Endothelial cell of umbilical vein (primary cell): ENCODE data around the gene CUBN.

Experiments used
- CTCF ChIP-seq, 2 donors: IDR thresholded peaks; 1 replicate in 1 of 2; 2 replicates in 1 of 2; pipeline ENCODE4 v1.5.1; 2011; ENCODE audit warnings: low read length in 2 of 2, mild to moderate bottlenecking in 2 of 2, moderate library complexity in 2 of 2, control low read depth in 1 of 2, inconsistent platforms in 1 of 2, low read depth in 1 of 2; ENCODE audit not compliant: insufficient read depth in 1 of 2; ENCODE audit errors: extremely low read depth in 1 of 2
- EZH2 ChIP-seq: IDR thresholded peaks from 2 replicates; pipeline ENCODE4 v1.6.1; 2012; ENCODE audit warnings: borderline replicate concordance, low read depth, mild to moderate bottlenecking, moderate library complexity, low read length, inconsistent platforms; ENCODE audit not compliant: severe bottlenecking

DNA sequence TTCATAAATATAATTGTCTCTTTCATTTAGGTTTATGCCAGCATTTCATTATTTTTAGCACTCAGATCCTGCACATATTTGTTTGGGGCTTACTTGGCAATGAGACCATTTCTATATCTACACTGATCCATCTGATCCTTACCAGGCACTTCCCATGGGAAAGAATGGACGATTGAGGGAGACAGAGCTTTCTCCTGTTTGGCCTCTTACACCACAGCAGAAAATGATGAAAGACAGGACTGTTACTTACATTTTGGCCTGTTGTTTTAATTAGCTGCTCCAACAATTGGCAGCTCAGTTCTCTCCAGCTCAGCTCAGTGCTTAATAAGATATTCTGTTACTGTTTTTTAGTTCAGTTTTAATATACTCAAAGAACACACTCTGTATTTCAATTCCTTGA lies 234.8 kb downstream of the CUBN start:
- TF ChIP-seq CTCF (IDR thresholded peaks at IDR 0.05; ENCODE audit: extremely low read depth in 1 of 2, insufficient read depth in 1 of 2, low read depth in 1 of 2, low read length in 2 of 2) (no peak), EZH2 (no peak)
